ENCODE measurements around the gene AP1S3.

GRCh38 chr2:223865124-223865523 lies 27.7 kb upstream of the AP1S3 start:
- TF ChIP-seq POLR2A (IDR thresholded peaks at IDR 0.05): no peak
- no peak for TF ChIP-seq CTCF (IDR thresholded peaks at IDR 0.05)

All from heart left ventricle (tissue), 13 donors.